CD4-positive, alpha-beta T cell (primary cell): Measurements from ENCODE around the gene MTCL1. TPM values are rescaled to one million over a fixed set of nuclear protein-coding genes. Genes with fewer than 3 reads are reported as not detected.

Experiments used
- ATAC-seq: fragments of 200-7000 bp; cut with Tn5 transposase; one replicate; pipeline ENCODE4 v1.10.0; 2022; ENCODE audit warnings: mild to moderate bottlenecking; ENCODE audit not compliant: poor library complexity
- CTCF ChIA-PET: fragments of 350-600 bp; sonication (Branson Sonifier 250); formaldehyde crosslinking; loops from one replicate; lab custom pipeline; 2021; ENCODE audit warnings: antibody characterized with exemption, inconsistent platforms; lab: Charles Lee
- POLR2A ChIA-PET: fragments of 350-600 bp; sonication (Branson Sonifier 250); formaldehyde crosslinking; loops from one replicate; lab custom pipeline; 2021; ENCODE audit warnings: antibody characterized with exemption, inconsistent platforms; lab: Charles Lee
- DNase-seq, 14 experiments: peaks; one replicate each; pipeline ENCODE4 v3.0.0-alpha.2; 2013 to 2020; ENCODE audit warnings: mixed read lengths in 2 of 14
- H3K27ac ChIP-seq, 2 donors: one replicate each; pipeline versions ENCODE4 v1.5.1 to v1.7.0; 2013; ENCODE audit warnings: low read length in 2 of 2, low read depth in 1 of 2, mild to moderate bottlenecking in 1 of 2
- H3K27me3 ChIP-seq, 2 experiments: 1 replicate in 1 of 2; 2 replicates in 1 of 2; pipeline versions ENCODE4 v1.6.1 to v1.7.0; 2013; ENCODE audit warnings: low read length in 2 of 2, control low read depth in 1 of 2, mild to moderate bottlenecking in 1 of 2, moderate library complexity in 1 of 2; ENCODE audit not compliant: insufficient read depth in 2 of 2, control insufficient read depth in 1 of 2
- H3K36me3 ChIP-seq: one replicate; pipeline ENCODE4 v1.6.1; 2013; ENCODE audit warnings: low read length, control low read depth; ENCODE audit not compliant: insufficient read depth
- H3K4me1 ChIP-seq: one replicate; pipeline ENCODE4 v1.6.1; 2013; ENCODE audit warnings: low read length, control low read depth; ENCODE audit not compliant: insufficient read depth
- H3K4me3 ChIP-seq: one replicate; pipeline ENCODE4 v1.5.1; 2013; ENCODE audit warnings: mild to moderate bottlenecking, low read length, moderate library complexity
- H3K9me3 ChIP-seq, 2 experiments: 1 replicate in 1 of 2; 2 replicates in 1 of 2; pipeline versions ENCODE4 v1.6.1 to v1.7.0; 2013; ENCODE audit warnings: low read length in 2 of 2, mild to moderate bottlenecking in 2 of 2, control low read depth in 1 of 2, moderate library complexity in 1 of 2; ENCODE audit not compliant: control insufficient read depth in 1 of 2, insufficient read depth in 1 of 2
- H3K27ac Mint-ChIP-seq: one replicate; pipeline ENCODE4 v1.8.0; 2020; ENCODE audit warnings: mixed read lengths
- H3K27me3 Mint-ChIP-seq: one replicate; pipeline ENCODE4 v1.8.0; 2021; ENCODE audit warnings: mixed read lengths
- H3K36me3 Mint-ChIP-seq: one replicate; pipeline ENCODE4 v1.8.0; 2021; ENCODE audit warnings: low read depth, mixed read lengths
- H3K4me1 Mint-ChIP-seq: one replicate; pipeline ENCODE4 v1.8.0; 2021; ENCODE audit warnings: low read depth, mixed read lengths
- H3K4me3 Mint-ChIP-seq: one replicate; pipeline ENCODE4 v1.8.0; 2020; ENCODE audit warnings: mild to moderate bottlenecking, mixed read lengths
- H3K9me3 Mint-ChIP-seq: one replicate; pipeline ENCODE4 v1.8.0; 2020; ENCODE audit warnings: mixed read lengths
- CTCF ChIP-seq: fragments of 200-600 bp; IDR thresholded peaks from one replicate; pipeline ENCODE4 v1.8.0; 2022; ENCODE audit warnings: antibody characterized with exemption, mild to moderate bottlenecking
- intact Hi-C, 2 experiments: fragments of 100-400 bp; cut with DNase I in 1 of 2; cut with micrococcal nuclease in 1 of 2; formaldehyde crosslinking; loops; one replicate each; pipeline versions ENCODE4 v1.15.1 to v1.9.0; 2023 to 2025; cut with DNase I, micrococcal nuclease
- total RNA-seq, 174 experiments: library from RNA in 2 of 174; stranded (reverse) in 2 of 174; gene quantifications; one replicate each; pipeline ENCODE4 v1.2.3 and lab custom pipeline; 2021 to 2026

MTCL1 gene
- total RNA-seq, 2 experiments from 2014 or later: 0.11 to 0.55 TPM

- CTCF ChIA-PET: no interaction called here
- no peaks in the 10 kb centered on the region for H3K9me3 Mint-ChIP-seq
- H3K36me3 Mint-ChIP-seq: no peaks in the 10 kb centered on the region
- ATAC-seq (no peak), DNase-seq (no peak)
- no peak overlapping the region for H3K4me3 Mint-ChIP-seq
- Histone ChIP-seq H3K4me1 (peaks cover 3% of the 10 kb centered on the region), H3K27me3 (no peaks in the 10 kb centered on the region), H3K36me3 (no peaks in the 10 kb centered on the region), H3K9me3 (no peaks in the 10 kb centered on the region), H3K27ac (no peak overlapping the region), H3K4me3 (no peak overlapping the region)
- no peaks in the 10 kb centered on the region for H3K4me1 Mint-ChIP-seq
- intact Hi-C loops: loop anchor here in 1 of 2 experiments (10.0 kb wide), 1 partner anchor 857 kb away; no protein-coding TSS in a partner anchor
- H3K27ac Mint-ChIP-seq: no peak overlapping the region
- H3K27me3 Mint-ChIP-seq: peaks cover 4% of the 10 kb centered on the region
- TF ChIP-seq CTCF: no peak
- POLR2A ChIA-PET: no interaction called here
These were observed 47.4 kb upstream of the MTCL1 start for GRCh38 chr18:8657873-8658470.

GRCh38 chr18:8658858-8659485 lies 46.4 kb upstream of the MTCL1 start:
- intact Hi-C loops: loop anchor here in 1 of 2 experiments (10.0 kb wide), 1 partner anchor 856 kb away; no protein-coding TSS in a partner anchor
- Mint-ChIP-seq H3K9me3 (no peaks in the 10 kb centered on the region), H3K27ac (no peak overlapping the region), H3K4me1 (no peaks in the 10 kb centered on the region), H3K36me3 (no peaks in the 10 kb centered on the region), H3K27me3 (peaks cover 10% of the 10 kb centered on the region), H3K4me3 (no peak overlapping the region)
- no peak overlapping the region for H3K4me3 ChIP-seq
- DNase-seq (no peak), ATAC-seq (no peak)
- no peaks in the 10 kb centered on the region for H3K27me3 ChIP-seq
- TF ChIP-seq CTCF: no peak
- peaks cover 3% of the 10 kb centered on the region for H3K4me1 ChIP-seq
- no peak overlapping the region for H3K27ac ChIP-seq
- ChIA-PET POLR2A (no interaction called here), CTCF (interaction anchor here (0.5 kb wide), 1 partner anchor 70 kb away, joined by 3 read pairs; no protein-coding TSS in a partner anchor)
- H3K9me3 ChIP-seq: no peaks in the 10 kb centered on the region
- no peaks in the 10 kb centered on the region for H3K36me3 ChIP-seq

- no peaks in the 10 kb centered on the region for H3K36me3 ChIP-seq
- intact Hi-C loops: loop anchor here in 1 of 2 experiments (10.0 kb wide), 1 partner anchor 855 kb away; no protein-coding TSS in a partner anchor
- Mint-ChIP-seq H3K4me3 (no peak overlapping the region), H3K9me3 (no peaks in the 10 kb centered on the region), H3K4me1 (no peaks in the 10 kb centered on the region), H3K36me3 (no peaks in the 10 kb centered on the region), H3K27me3 (peaks cover 6% of the 10 kb centered on the region), H3K27ac (no peak overlapping the region)
- POLR2A ChIA-PET: no interaction called here
- H3K4me1 ChIP-seq: peaks cover 3% of the 10 kb centered on the region
- ATAC-seq (no peak), DNase-seq (no peak)
- no peaks in the 10 kb centered on the region for H3K27me3 ChIP-seq
- CTCF ChIA-PET: no interaction called here
- H3K4me3 ChIP-seq: no peak overlapping the region
- TF ChIP-seq CTCF: no peak
- H3K9me3 ChIP-seq: no peaks in the 10 kb centered on the region
- no peak overlapping the region for H3K27ac ChIP-seq
These were observed 45.6 kb upstream of the MTCL1 start for GRCh38 chr18:8659609-8660242.
